H1 (cell line): ENCODE data around the gene PLA2G4A. TPM values are rescaled to one million over a fixed set of nuclear protein-coding genes. Genes with fewer than 3 reads are reported as not detected.

Experiments
- CTCF ChIA-PET: fragments of 300-600 bp; sonication (Branson Sonifier 250); formaldehyde crosslinking; loops from one replicate; lab custom pipeline; 2021; ENCODE audit not compliant: partially characterized antibody; lab: Charles Lee
- POLR2A ChIA-PET: fragments of 300-600 bp; sonication (Branson Sonifier 250); formaldehyde crosslinking; loops from one replicate; lab custom pipeline; 2021; ENCODE audit warnings: inconsistent platforms; ENCODE audit not compliant: partially characterized antibody; lab: Charles Lee
- DNase-seq, 2 experiments: peaks; one replicate each; pipeline versions ENCODE4 v3.0.0 to v3.0.0-alpha.2; 2010 to 2022; ENCODE audit warnings: low spot score in 2 of 2, low read depth in 1 of 2, mixed read lengths in 1 of 2
- FAIRE-seq: peaks from 2 replicates; lab custom pipeline; 2011; peaks lifted over from hg19 to GRCh38; lab: Jason Lieb, UNC
- H2AFZ ChIP-seq: 2 replicates; pipeline ENCODE4 v1.8.1; 2012; ENCODE audit warnings: low read length, inconsistent platforms
- H2AK5ac ChIP-seq: 2 replicates; pipeline ENCODE4 v1.6.1; 2013; ENCODE audit warnings: low read depth, low read length
- H2BK120ac ChIP-seq: replicated peaks from 2 replicates; pipeline ENCODE3; 2013; ENCODE audit warnings: low read depth, low read length, inconsistent platforms
- H2BK12ac ChIP-seq: 2 replicates; pipeline ENCODE4 v1.6.1; 2013; ENCODE audit warnings: low read depth, low read length
- H2BK15ac ChIP-seq: 2 replicates; pipeline ENCODE4 v1.6.1; 2013; ENCODE audit warnings: low read length
- H2BK20ac ChIP-seq: 2 replicates; pipeline ENCODE4 v1.6.1; 2013; ENCODE audit warnings: low read length
- H2BK5ac ChIP-seq: 2 replicates; pipeline ENCODE4 v1.6.1; 2013; ENCODE audit warnings: low read depth, low read length
- H3K14ac ChIP-seq: 2 replicates; pipeline ENCODE4 v1.6.1; 2013; ENCODE audit warnings: inconsistent platforms; ENCODE audit not compliant: insufficient read length
- H3K18ac ChIP-seq: 2 replicates; pipeline ENCODE4 v1.6.1; 2013; ENCODE audit warnings: low read length; ENCODE audit errors: extremely low read depth
- H3K23ac ChIP-seq: 2 replicates; pipeline ENCODE4 v1.6.1; 2013; ENCODE audit warnings: inconsistent platforms; ENCODE audit not compliant: insufficient read length
- H3K23me2 ChIP-seq: 2 replicates; pipeline ENCODE4 v1.6.1; 2013; ENCODE audit warnings: low read depth, low read length
- H3K27ac ChIP-seq: 2 replicates; pipeline ENCODE4 v1.6.1; 2011; ENCODE audit warnings: low read depth, low read length, inconsistent platforms
- H3K27me3 ChIP-seq, 4 experiments: replicated peaks in 1 of 4; 1 replicate in 1 of 4; 2 replicates in 3 of 4; pipeline versions ENCODE4 v1.6.1 to v1.8.1; 2011 to 2013; ENCODE audit warnings: low read length in 3 of 4, mild to moderate bottlenecking in 3 of 4, inconsistent platforms in 2 of 4, mixed read lengths in 2 of 4, moderate library complexity in 1 of 4; ENCODE audit not compliant: control insufficient read depth in 3 of 4, insufficient read depth in 3 of 4; ENCODE audit errors: extremely low read depth in 1 of 4
- H3K36me3 ChIP-seq, 4 experiments: 2 replicates each; pipeline versions ENCODE4 v1.6.1 to v1.8.1; 2011 to 2013; ENCODE audit warnings: mild to moderate bottlenecking in 4 of 4, low read length in 3 of 4, moderate library complexity in 2 of 4, control low read depth in 1 of 4, inconsistent platforms in 1 of 4; ENCODE audit not compliant: insufficient read depth in 4 of 4, control insufficient read depth in 2 of 4
- H3K4ac ChIP-seq: replicated peaks from 2 replicates; pipeline ENCODE3; 2013; ENCODE audit warnings: low read length, low read depth, mixed read lengths, inconsistent platforms; ENCODE audit not compliant: insufficient read length
- H3K4me1 ChIP-seq, 4 experiments: replicated peaks in 1 of 4; 1 replicate in 1 of 4; 2 replicates in 3 of 4; pipeline versions ENCODE4 v1.6.1 to v1.8.1; 2011 to 2013; ENCODE audit warnings: low read length in 3 of 4, inconsistent platforms in 2 of 4, mixed read lengths in 1 of 4; ENCODE audit not compliant: insufficient read depth in 4 of 4, control insufficient read depth in 3 of 4
- H3K4me2 ChIP-seq, 2 experiments: 2 replicates each; pipeline versions ENCODE4 v1.6.1 to v1.8.1; 2011 to 2013; ENCODE audit warnings: low read depth in 2 of 2, low read length in 2 of 2, control low read depth in 1 of 2, inconsistent platforms in 1 of 2, mild to moderate bottlenecking in 1 of 2; ENCODE audit not compliant: insufficient read depth in 1 of 2
- H3K4me3 ChIP-seq, 4 experiments: fragments of 200-600, 300-600 bp in 1 of 4; sonication (generic), shearing (Covaris generic), sonication (Bioruptor Twin) in 1 of 4; 2 replicates each; pipeline versions ENCODE4 v1.5.1 to v1.8.1; 2011 to 2016; ENCODE audit warnings: low read length in 4 of 4, low read depth in 3 of 4, control low read depth in 2 of 4, inconsistent platforms in 2 of 4, mild to moderate bottlenecking in 2 of 4, mixed read lengths in 1 of 4, moderate library complexity in 1 of 4; ENCODE audit not compliant: insufficient read depth in 2 of 4; ENCODE audit errors: extremely low read depth in 1 of 4
- H3K56ac ChIP-seq: replicated peaks from 2 replicates; pipeline ENCODE3; 2013; ENCODE audit warnings: low read depth, mild to moderate bottlenecking, mixed read lengths, low read length, inconsistent platforms; ENCODE audit not compliant: insufficient read length
- H3K79me1 ChIP-seq: 2 replicates; pipeline ENCODE4 v1.6.1; 2013; ENCODE audit warnings: low read depth, low read length, control low read depth
- H3K79me2 ChIP-seq, 2 experiments: 2 replicates each; pipeline versions ENCODE4 v1.6.1 to v1.8.1; 2012 to 2013; ENCODE audit warnings: low read length in 2 of 2, mild to moderate bottlenecking in 2 of 2, inconsistent platforms in 1 of 2; ENCODE audit not compliant: insufficient read depth in 2 of 2, control insufficient read depth in 1 of 2
- H3K9ac ChIP-seq, 4 experiments: replicated peaks in 1 of 4; 1 replicate in 1 of 4; 2 replicates in 3 of 4; pipeline versions ENCODE4 v1.6.1 to v1.8.1; 2011 to 2013; ENCODE audit warnings: low read depth in 3 of 4, low read length in 3 of 4, control low read depth in 2 of 4, mild to moderate bottlenecking in 2 of 4, moderate library complexity in 2 of 4, inconsistent platforms in 1 of 4; ENCODE audit errors: extremely low read depth in 1 of 4
- H3K9me3 ChIP-seq, 2 experiments: 2 replicates each; pipeline versions ENCODE4 v1.6.1 to v1.8.1; 2012 to 2013; ENCODE audit warnings: mild to moderate bottlenecking in 2 of 2, moderate library complexity in 2 of 2, control low read depth in 1 of 2, inconsistent platforms in 1 of 2, low read depth in 1 of 2, low read length in 1 of 2, mixed read lengths in 1 of 2; ENCODE audit not compliant: insufficient read depth in 2 of 2
- H4K20me1 ChIP-seq, 2 experiments: replicated peaks in 1 of 2; 2 replicates each; pipeline versions ENCODE3 to v1.8.1; 2011 to 2013; ENCODE audit warnings: inconsistent platforms in 2 of 2, low read length in 2 of 2, mild to moderate bottlenecking in 1 of 2; ENCODE audit not compliant: insufficient read depth in 2 of 2, control insufficient read depth in 1 of 2
- H4K5ac ChIP-seq: 2 replicates; pipeline ENCODE4 v1.6.1; 2013; ENCODE audit warnings: low read length, low read depth, mixed read lengths, inconsistent platforms; ENCODE audit not compliant: insufficient read length
- H4K8ac ChIP-seq: 2 replicates; pipeline ENCODE4 v1.8.0; 2013; ENCODE audit warnings: mild to moderate bottlenecking, moderate library complexity, low read length, inconsistent platforms; ENCODE audit not compliant: insufficient read depth; ENCODE audit errors: extremely low read depth
- H4K91ac ChIP-seq: replicated peaks from 2 replicates; pipeline ENCODE3; 2013; ENCODE audit warnings: low read length, mixed read lengths, inconsistent platforms; ENCODE audit not compliant: insufficient read length
- BRCA1 ChIP-seq: IDR thresholded peaks from 2 replicates; pipeline ENCODE4 v1.6.1; 2012; ENCODE audit warnings: low read depth, low read length, improper control_type of control experiment
- CBX8 ChIP-seq: fragments of 300-800, 300-1000 bp; sonication (generic); IDR thresholded peaks from 2 replicates; pipeline ENCODE4 v1.7.1; 2016; ENCODE audit warnings: low read depth, low read length, borderline replicate concordance
- CEBPB ChIP-seq: IDR thresholded peaks from 2 replicates; pipeline ENCODE4 v1.6.1; 2012; ENCODE audit warnings: low read depth, low read length
- GABPA ChIP-seq: IDR thresholded peaks from 2 replicates; pipeline ENCODE4 v1.6.1; 2011; ENCODE audit warnings: mild to moderate bottlenecking, low read length, moderate library complexity, borderline replicate concordance; ENCODE audit not compliant: insufficient read depth
- HDAC2 ChIP-seq, 2 experiments: fragments of 300-600 bp in 1 of 2; sonication (generic) in 1 of 2; IDR thresholded peaks; 2 replicates each; pipeline ENCODE4 v1.6.1; 2011 to 2012; ENCODE audit warnings: low read depth in 2 of 2, low read length in 2 of 2, mild to moderate bottlenecking in 2 of 2, moderate library complexity in 2 of 2, borderline replicate concordance in 1 of 2, inconsistent platforms in 1 of 2
- JUN ChIP-seq: IDR thresholded peaks from 2 replicates; pipeline ENCODE4 v1.6.1; 2011; ENCODE audit warnings: low read depth, mild to moderate bottlenecking, improper control_type of control experiment, low read length
- RXRA ChIP-seq: IDR thresholded peaks from 2 replicates; pipeline ENCODE4 v1.6.1; 2011; ENCODE audit warnings: low read depth, mild to moderate bottlenecking, low read length, moderate library complexity; ENCODE audit not compliant: insufficient read depth
- WGBS, 2 experiments: shearing (Covaris generic) in 1 of 2; methylation state at CpG; one replicate each; pipeline versions ENCODE4 v1.1.6 to v1.1.7; 2013 to 2015; ENCODE audit warnings: low lambda C conversion rate in 2 of 2, mixed read lengths in 2 of 2, inconsistent platforms in 1 of 2, low coverage in 1 of 2, missing lambda C conversion rate in 1 of 2; ENCODE audit not compliant: insufficient replicate concordance in 2 of 2, insufficient coverage in 1 of 2, insufficient read length in 1 of 2; ENCODE audit errors: extremely low coverage in 1 of 2, missing lambda C conversion rate in 1 of 2; 5-methylcytosine and 5-hydroxymethylcytosine counted together
- polyA plus RNA-seq, 7 experiments: library from polyadenylated mRNA; depleted of rRNA in 3 of 7; stranded (reverse) in 5 of 7; unstranded in 2 of 7; fragments of >200 nt in 5 of 7; fragments of 200-250 nt in 2 of 7; gene quantifications; 1 replicate in 5 of 7; 2 replicates in 1 of 7; 4 replicates in 1 of 7; pipeline versions ENCODE4 v1.2.1 to v1.2.3, GENCODE V29; 2011 to 2013; ENCODE audit warnings: missing spikeins in 2 of 7, mixed read lengths in 2 of 7
- total RNA-seq: library from RNA; stranded (reverse); fragmentation: NEBNext Ultra II Directional; extraction: Animal tissue kit (Norgen Biotek cat#: 25700); gene quantifications from 2 replicates; pipeline ENCODE4 v1.2.1, GENCODE V29; 2021

Gene PLA2G4A
- total and polyA plus RNA-seq, 2 of the 8 experiments (the other 6 are each of a cell fraction or from before 2014, with no cell fraction given): 0.63 to 1.4 TPM

DNA sequence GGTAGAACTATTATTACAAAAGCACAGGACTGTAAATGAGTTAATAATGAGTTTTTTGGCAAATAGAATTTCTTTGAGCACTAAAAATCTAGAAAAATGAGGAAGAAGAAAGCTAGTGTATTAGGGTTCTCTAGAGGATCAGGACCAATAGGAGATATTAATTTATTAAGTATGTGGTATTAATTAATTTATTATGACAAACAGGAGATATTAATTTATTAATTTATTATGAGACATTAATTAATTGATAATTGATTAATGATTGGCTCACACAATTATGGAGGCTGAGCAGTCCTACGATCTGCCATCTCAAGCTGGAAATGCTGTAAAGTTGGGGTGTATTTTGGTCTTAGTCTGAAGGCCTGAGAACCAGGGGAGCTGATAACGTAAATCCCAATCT, 31.2 kb downstream of the PLA2G4A start:
- Histone ChIP-seq H3K56ac (no peak overlapping the region), H4K91ac (no peak overlapping the region), H2BK5ac (no peak overlapping the region), H3K4me2 (no peak overlapping the region), H3K9ac (no peak overlapping the region), H3K4ac (no peak overlapping the region), H4K5ac (no peak overlapping the region), H3K27ac (no peak overlapping the region), H2BK120ac (no peak overlapping the region), H4K20me1 (no peaks in the 10 kb centered on the region), H3K9me3 (no peaks in the 10 kb centered on the region), H3K4me3 (no peak overlapping the region), H2AK5ac (no peak overlapping the region), H4K8ac (no peak overlapping the region), H3K18ac (no peak overlapping the region), H3K14ac (no peak overlapping the region), H3K79me2 (no peaks in the 10 kb centered on the region), H2BK12ac (no peak overlapping the region), H2BK20ac (no peak overlapping the region), H3K23me2 (no peaks in the 10 kb centered on the region), H2AFZ (no peak overlapping the region), H3K4me1 (no peaks in the 10 kb centered on the region), H2BK15ac (no peak overlapping the region), H3K27me3 (no peaks in the 10 kb centered on the region), H3K79me1 (no peaks in the 10 kb centered on the region), H3K23ac (no peak overlapping the region), H3K36me3 (no peaks in the 10 kb centered on the region)
- CTCF ChIA-PET: interaction anchor here (0.9 kb wide), 1 partner anchor 128 kb away, joined by 3 read pairs; no protein-coding TSS in a partner anchor
- TF ChIP-seq BRCA1: no peak
- TF ChIP-seq GABPA: no peak
- no peak for TF ChIP-seq JUN
- TF ChIP-seq HDAC2 (IDR thresholded peaks at IDR 0.05; ENCODE audit: borderline replicate concordance in 1 of 2, low read depth in 2 of 2, low read length in 2 of 2): no peak
- TF ChIP-seq CEBPB: no peak
- TF ChIP-seq CBX8: no peak
- no peak for TF ChIP-seq RXRA
- WGBS, 2 experiments: 93% methylated on average over 2 of the region's 2 CpGs; no CpG with 5 or more reads in 1 of the 2 experiments
- POLR2A ChIA-PET: no interaction called here
- FAIRE-seq (no peak), DNase-seq (no peak)
